Measurements from ENCODE around the gene RASD2.
"Not testable (repeated sequence)": the region's sequence is repeated elsewhere in the genome, so short reads cannot be mapped to it uniquely, and the experiment has no call there.

The RASD2 gene

GRCh38 chr22:35540595-35541253 lies at the start of gene RASD2:
RASD2 (plus strand) TSS chr22:35540831; CDS start chr22:35546810, 5,979 bp downstream.
- no peak for DNase-seq (ENCODE audit: low spot score)

- DNase-seq (ENCODE audit: low spot score), result not testable (repeated sequence)
Observed at GRCh38 chr22:35491061-35491907, 49.3 kb upstream of the RASD2 start.

- no peak for DNase-seq (ENCODE audit: low spot score)
Observed at GRCh38 chr22:35491908-35492380, 48.7 kb upstream of the RASD2 start.

GRCh38 chr22:35493074-35493473 lies 47.6 kb upstream of the RASD2 start:
- DNase-seq (ENCODE audit: low spot score), result no peak

- DNase-seq (ENCODE audit: low spot score), result not testable (repeated sequence)
Observed at GRCh38 chr22:35495711-35496110, 44.9 kb upstream of the RASD2 start.

- no peak for DNase-seq (ENCODE audit: low spot score)
Observed at GRCh38 chr22:35496768-35497312, 43.8 kb upstream of the RASD2 start.

GRCh38 chr22:35498026-35498800 lies 42.4 kb upstream of the RASD2 start:
- no peak for DNase-seq (ENCODE audit: low spot score)

GRCh38 chr22:35502836-35503235 lies 37.8 kb upstream of the RASD2 start:
- DNase-seq (ENCODE audit: low spot score), result no peak

- DNase-seq (ENCODE audit: low spot score), result no peak
Observed at GRCh38 chr22:35505399-35506258, 35.0 kb upstream of the RASD2 start.

- DNase-seq (ENCODE audit: low spot score), result no peak
Observed at GRCh38 chr22:35506259-35506570, 34.4 kb upstream of the RASD2 start.

GRCh38 chr22:35507851-35508250 lies 32.8 kb upstream of the RASD2 start:
- DNase-seq (ENCODE audit: low spot score), result not testable (repeated sequence)

GRCh38 chr22:35509451-35509850 lies 31.2 kb upstream of the RASD2 start:
- no peak for DNase-seq (ENCODE audit: low spot score)

GRCh38 chr22:35509960-35510359 lies 30.7 kb upstream of the RASD2 start:
- no peak for DNase-seq (ENCODE audit: low spot score)

- DNase-seq (ENCODE audit: low spot score), result no peak
Observed at GRCh38 chr22:35510481-35510934, 30.1 kb upstream of the RASD2 start.

GRCh38 chr22:35510951-35511350 lies 29.7 kb upstream of the RASD2 start:
- no peak for DNase-seq (ENCODE audit: low spot score)

GRCh38 chr22:35514366-35514765 lies 26.3 kb upstream of the RASD2 start:
- no peak for DNase-seq (ENCODE audit: low spot score)

GRCh38 chr22:35515952-35516351 lies 24.7 kb upstream of the RASD2 start:
- not testable (repeated sequence) for DNase-seq (ENCODE audit: low spot score)

GRCh38 chr22:35516723-35517122 lies 23.9 kb upstream of the RASD2 start:
- DNase-seq (ENCODE audit: low spot score), result no peak

- no peak for DNase-seq (ENCODE audit: low spot score)
Observed at GRCh38 chr22:35517207-35517606, 23.4 kb upstream of the RASD2 start.

GRCh38 chr22:35517769-35518530 lies 22.7 kb upstream of the RASD2 start:
- DNase-seq (ENCODE audit: low spot score), result no peak
